HEK293 (cell line): ENCODE results near the gene SH2D1A.

Experiments
- CTCF ChIA-PET: fragments of 350-600 bp; formaldehyde crosslinking; extraction: SDS; loops from one replicate; lab custom pipeline; 2021; ENCODE audit warnings: antibody characterized with exemption; lab: Yijun Ruan, JAX
- POLR2A ChIA-PET: fragments of 300-600 bp; formaldehyde crosslinking; extraction: SDS; loops from one replicate; lab custom pipeline; 2020; ENCODE audit warnings: antibody characterized with exemption, inconsistent platforms; lab: Yijun Ruan, JAX
- H3K27ac ChIP-seq: fragments of 200-500 bp; sonication (Bioruptor generic); 2 replicates; pipeline ENCODE4 v1.5.1; 2014; ENCODE audit warnings: low read depth, low read length, control low read depth, inconsistent platforms; ENCODE audit errors: extremely low read depth
- H3K36me3 ChIP-seq, 2 experiments: fragments of 200-500 bp in 1 of 2; sonication (Bioruptor generic) in 1 of 2; 1 replicate in 1 of 2; 2 replicates in 1 of 2; pipeline ENCODE4 v1.5.1; 2014 to 2017; ENCODE audit warnings: inconsistent platforms in 2 of 2, low read length in 2 of 2; ENCODE audit not compliant: control insufficient read depth in 2 of 2, insufficient read depth in 1 of 2
- H3K4me1 ChIP-seq: fragments of 200-500 bp; sonication (Bioruptor generic); 2 replicates; pipeline ENCODE4 v1.5.1; 2014; ENCODE audit warnings: mild to moderate bottlenecking, low read length, inconsistent platforms; ENCODE audit not compliant: control insufficient read depth, insufficient read depth
- H3K4me3 ChIP-seq: 2 replicates; pipeline ENCODE4 v1.5.1; 2011; ENCODE audit warnings: low read depth, mild to moderate bottlenecking, control low read depth, low read length, moderate library complexity
- H3K9me3 ChIP-seq: fragments of 200-500 bp; sonication (Bioruptor generic); 2 replicates; pipeline ENCODE4 v1.5.1; 2014; ENCODE audit warnings: low read depth, low read length, inconsistent platforms; ENCODE audit not compliant: control insufficient read depth, insufficient read depth
- GLI4 ChIP-seq: fragments of 450-650 bp; formaldehyde crosslinking; IDR thresholded peaks from 2 replicates; pipeline ENCODE4 v1.5.1; 2016; ENCODE audit warnings: missing biosample characterization, missing genetic modification characterization
- GLIS1 ChIP-seq: fragments of 450-650 bp; formaldehyde crosslinking; IDR thresholded peaks from 2 replicates; pipeline ENCODE4 v1.5.1; 2016; ENCODE audit warnings: missing biosample characterization, missing genetic modification characterization
- MYNN ChIP-seq: fragments of 450-650 bp; formaldehyde crosslinking; IDR thresholded peaks from 2 replicates; pipeline ENCODE4 v1.5.1; 2016; ENCODE audit warnings: missing biosample characterization, missing genetic modification characterization, borderline replicate concordance
- ZNF121 ChIP-seq: fragments of 450-650 bp; formaldehyde crosslinking; IDR thresholded peaks from 2 replicates; pipeline ENCODE4 v1.5.1; 2016; ENCODE audit warnings: missing biosample characterization, missing genetic modification characterization
- ZNF174 ChIP-seq: fragments of 450-650 bp; formaldehyde crosslinking; IDR thresholded peaks from 2 replicates; pipeline ENCODE4 v1.5.0; 2017; ENCODE audit warnings: missing biosample characterization, mild to moderate bottlenecking, missing genetic modification characterization
- ZNF184 ChIP-seq: fragments of 450-650 bp; IDR thresholded peaks from 2 replicates; pipeline ENCODE4 v1.5.1; 2018; ENCODE audit warnings: missing biosample characterization, mild to moderate bottlenecking, missing genetic modification characterization
- ZNF248 ChIP-seq: fragments of 450-650 bp; formaldehyde crosslinking; IDR thresholded peaks from 2 replicates; pipeline ENCODE4 v1.5.1; 2017; ENCODE audit warnings: missing biosample characterization, missing genetic modification characterization
- ZNF433 ChIP-seq: fragments of 450-650 bp; formaldehyde crosslinking; IDR thresholded peaks from 2 replicates; pipeline ENCODE4 v1.5.1; 2016; ENCODE audit warnings: missing biosample characterization, missing genetic modification characterization, low read depth
- ZNF48 ChIP-seq: fragments of 450-650 bp; formaldehyde crosslinking; IDR thresholded peaks from 2 replicates; pipeline ENCODE4 v1.5.1; 2016; ENCODE audit warnings: missing biosample characterization, missing genetic modification characterization
- ZNF530 ChIP-seq: fragments of 450-650 bp; formaldehyde crosslinking; IDR thresholded peaks from 2 replicates; pipeline ENCODE4 v1.5.1; 2016; ENCODE audit warnings: low read depth, missing biosample characterization, missing genetic modification characterization
- ZNF670 ChIP-seq: fragments of 450-650 bp; formaldehyde crosslinking; IDR thresholded peaks from 2 replicates; pipeline ENCODE4 v1.5.1; 2016; ENCODE audit warnings: missing biosample characterization, missing genetic modification characterization, low read depth
- ZNF777 ChIP-seq: fragments of 450-650 bp; formaldehyde crosslinking; IDR thresholded peaks from 2 replicates; pipeline ENCODE4 v1.5.1; 2017; ENCODE audit warnings: missing biosample characterization, missing genetic modification characterization, borderline replicate concordance
- ZNF792 ChIP-seq: fragments of 450-650 bp; formaldehyde crosslinking; IDR thresholded peaks from 2 replicates; pipeline ENCODE4 v1.5.1; 2016; ENCODE audit warnings: missing biosample characterization, missing genetic modification characterization
- ZSCAN16 ChIP-seq: fragments of 450-650 bp; formaldehyde crosslinking; IDR thresholded peaks from 2 replicates; pipeline ENCODE4 v1.5.1; 2016; ENCODE audit warnings: missing biosample characterization, missing genetic modification characterization
- TF ChIP-seq, protein P1 (sequence below): fragments of 450-650 bp; formaldehyde crosslinking; IDR thresholded peaks from 2 replicates; pipeline ENCODE4 v1.5.1; 2016; ENCODE audit warnings: missing biosample characterization, missing genetic modification characterization, borderline replicate concordance
- TF ChIP-seq, protein P2 (sequence below): fragments of 450-650 bp; formaldehyde crosslinking; IDR thresholded peaks from 2 replicates; pipeline ENCODE4; 2016; ENCODE audit warnings: missing biosample characterization, missing genetic modification characterization
- TF ChIP-seq, protein P3 (sequence below): fragments of 450-650 bp; formaldehyde crosslinking; IDR thresholded peaks from 2 replicates; pipeline ENCODE4 v1.5.1; 2016; ENCODE audit warnings: missing biosample characterization, missing genetic modification characterization
- TF ChIP-seq, protein P4 (sequence below): fragments of 450-650 bp; formaldehyde crosslinking; optimal IDR thresholded peaks from 2 replicates; pipeline ENCODE3; 2016; ENCODE audit warnings: missing biosample characterization, mild to moderate bottlenecking, missing genetic modification characterization
- TF ChIP-seq, protein P5 (sequence below): fragments of 450-650 bp; formaldehyde crosslinking; IDR thresholded peaks from 2 replicates; pipeline ENCODE4 v1.5.0; 2017; ENCODE audit warnings: missing biosample characterization, missing genetic modification characterization, borderline replicate concordance

SH2D1A gene

DNA sequence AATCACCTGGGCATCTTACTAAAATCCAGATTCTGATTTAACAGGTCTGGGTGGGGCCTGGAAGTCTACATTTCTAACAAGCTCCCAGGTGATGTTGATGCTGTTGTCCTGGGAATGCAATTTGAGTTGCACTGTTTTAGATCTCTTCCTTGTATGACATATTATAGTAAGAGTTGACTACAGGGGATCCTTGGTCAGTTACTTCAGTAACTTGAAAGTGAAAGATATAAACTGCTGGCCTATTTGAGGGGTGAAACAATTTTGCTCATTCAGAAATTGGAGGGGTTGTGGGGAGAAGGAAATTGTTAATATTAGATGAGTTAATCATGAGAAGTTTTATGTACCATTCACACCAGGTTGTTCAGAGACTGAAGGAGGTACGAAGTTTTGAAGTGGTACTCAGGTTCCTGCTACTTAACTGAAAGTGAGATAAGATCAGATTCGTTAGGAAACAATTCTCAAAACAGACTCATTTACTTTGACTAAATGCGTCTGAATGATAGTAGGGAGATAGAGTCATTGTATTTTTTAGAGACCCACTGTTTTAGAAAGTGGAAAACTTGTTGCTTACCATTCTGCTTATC lies 12.5 kb downstream of the SH2D1A start:
- H3K4me3 ChIP-seq: no peak overlapping the region
- CTCF ChIA-PET: no interaction called here

More for the DNA sequence above, 12.5 kb downstream of the SH2D1A start:
- POLR2A ChIA-PET: no interaction called here
- Histone ChIP-seq H3K9me3 (no peaks in the 10 kb centered on the region), H3K27ac (no peak overlapping the region), H3K4me1 (no peaks in the 10 kb centered on the region), H3K36me3 (no peaks in the 10 kb centered on the region)
- TF ChIP-seq, protein P1, sequence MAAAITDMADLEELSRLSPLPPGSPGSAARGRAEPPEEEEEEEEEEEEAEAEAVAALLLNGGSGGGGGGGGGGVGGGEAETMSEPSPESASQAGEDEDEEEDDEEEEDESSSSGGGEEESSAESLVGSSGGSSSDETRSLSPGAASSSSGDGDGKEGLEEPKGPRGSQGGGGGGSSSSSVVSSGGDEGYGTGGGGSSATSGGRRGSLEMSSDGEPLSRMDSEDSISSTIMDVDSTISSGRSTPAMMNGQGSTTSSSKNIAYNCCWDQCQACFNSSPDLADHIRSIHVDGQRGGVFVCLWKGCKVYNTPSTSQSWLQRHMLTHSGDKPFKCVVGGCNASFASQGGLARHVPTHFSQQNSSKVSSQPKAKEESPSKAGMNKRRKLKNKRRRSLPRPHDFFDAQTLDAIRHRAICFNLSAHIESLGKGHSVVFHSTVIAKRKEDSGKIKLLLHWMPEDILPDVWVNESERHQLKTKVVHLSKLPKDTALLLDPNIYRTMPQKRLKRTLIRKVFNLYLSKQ (tag by site-specific recombination): no peak
- TF ChIP-seq ZNF121 (no peak), ZNF248 (tag by site-specific recombination) (no peak), GLI4 (tag by site-specific recombination) (no peak), ZNF530 (tag by site-specific recombination) (no peak), ZNF184 (no peak), ZNF670 (tag by site-specific recombination) (no peak), ZNF777 (no peak), MYNN (tag by site-specific recombination) (no peak), ZNF792 (tag by site-specific recombination) (no peak), ZNF174 (no peak), ZNF48 (tag by site-specific recombination) (no peak), ZSCAN16 (no peak), ZNF433 (tag by site-specific recombination) (no peak), GLIS1 (no peak)
- TF ChIP-seq, protein P2, sequence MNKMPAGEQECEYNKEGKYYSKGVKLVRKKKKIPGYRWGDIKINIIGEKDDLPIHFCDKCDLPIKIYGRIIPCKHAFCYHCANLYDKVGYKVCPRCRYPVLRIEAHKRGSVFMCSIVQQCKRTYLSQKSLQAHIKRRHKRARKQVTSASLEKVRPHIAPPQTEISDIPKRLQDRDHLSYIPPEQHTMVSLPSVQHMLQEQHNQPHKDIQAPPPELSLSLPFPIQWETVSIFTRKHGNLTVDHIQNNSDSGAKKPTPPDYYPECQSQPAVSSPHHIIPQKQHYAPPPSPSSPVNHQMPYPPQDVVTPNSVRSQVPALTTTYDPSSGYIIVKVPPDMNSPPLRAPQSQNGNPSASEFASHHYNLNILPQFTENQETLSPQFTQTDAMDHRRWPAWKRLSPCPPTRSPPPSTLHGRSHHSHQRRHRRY (tag by site-specific recombination): no peak
- TF ChIP-seq, protein P3, sequence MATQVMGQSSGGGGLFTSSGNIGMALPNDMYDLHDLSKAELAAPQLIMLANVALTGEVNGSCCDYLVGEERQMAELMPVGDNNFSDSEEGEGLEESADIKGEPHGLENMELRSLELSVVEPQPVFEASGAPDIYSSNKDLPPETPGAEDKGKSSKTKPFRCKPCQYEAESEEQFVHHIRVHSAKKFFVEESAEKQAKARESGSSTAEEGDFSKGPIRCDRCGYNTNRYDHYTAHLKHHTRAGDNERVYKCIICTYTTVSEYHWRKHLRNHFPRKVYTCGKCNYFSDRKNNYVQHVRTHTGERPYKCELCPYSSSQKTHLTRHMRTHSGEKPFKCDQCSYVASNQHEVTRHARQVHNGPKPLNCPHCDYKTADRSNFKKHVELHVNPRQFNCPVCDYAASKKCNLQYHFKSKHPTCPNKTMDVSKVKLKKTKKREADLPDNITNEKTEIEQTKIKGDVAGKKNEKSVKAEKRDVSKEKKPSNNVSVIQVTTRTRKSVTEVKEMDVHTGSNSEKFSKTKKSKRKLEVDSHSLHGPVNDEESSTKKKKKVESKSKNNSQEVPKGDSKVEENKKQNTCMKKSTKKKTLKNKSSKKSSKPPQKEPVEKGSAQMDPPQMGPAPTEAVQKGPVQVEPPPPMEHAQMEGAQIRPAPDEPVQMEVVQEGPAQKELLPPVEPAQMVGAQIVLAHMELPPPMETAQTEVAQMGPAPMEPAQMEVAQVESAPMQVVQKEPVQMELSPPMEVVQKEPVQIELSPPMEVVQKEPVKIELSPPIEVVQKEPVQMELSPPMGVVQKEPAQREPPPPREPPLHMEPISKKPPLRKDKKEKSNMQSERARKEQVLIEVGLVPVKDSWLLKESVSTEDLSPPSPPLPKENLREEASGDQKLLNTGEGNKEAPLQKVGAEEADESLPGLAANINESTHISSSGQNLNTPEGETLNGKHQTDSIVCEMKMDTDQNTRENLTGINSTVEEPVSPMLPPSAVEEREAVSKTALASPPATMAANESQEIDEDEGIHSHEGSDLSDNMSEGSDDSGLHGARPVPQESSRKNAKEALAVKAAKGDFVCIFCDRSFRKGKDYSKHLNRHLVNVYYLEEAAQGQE (tag by site-specific recombination): no peak
- TF ChIP-seq, protein P4, sequence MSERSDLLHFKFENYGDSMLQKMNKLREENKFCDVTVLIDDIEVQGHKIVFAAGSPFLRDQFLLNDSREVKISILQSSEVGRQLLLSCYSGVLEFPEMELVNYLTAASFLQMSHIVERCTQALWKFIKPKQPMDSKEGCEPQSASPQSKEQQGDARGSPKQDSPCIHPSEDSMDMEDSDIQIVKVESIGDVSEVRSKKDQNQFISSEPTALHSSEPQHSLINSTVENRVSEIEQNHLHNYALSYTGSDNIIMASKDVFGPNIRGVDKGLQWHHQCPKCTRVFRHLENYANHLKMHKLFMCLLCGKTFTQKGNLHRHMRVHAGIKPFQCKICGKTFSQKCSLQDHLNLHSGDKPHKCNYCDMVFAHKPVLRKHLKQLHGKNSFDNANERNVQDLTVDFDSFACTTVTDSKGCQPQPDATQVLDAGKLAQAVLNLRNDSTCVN: no peak
- TF ChIP-seq, protein P5, sequence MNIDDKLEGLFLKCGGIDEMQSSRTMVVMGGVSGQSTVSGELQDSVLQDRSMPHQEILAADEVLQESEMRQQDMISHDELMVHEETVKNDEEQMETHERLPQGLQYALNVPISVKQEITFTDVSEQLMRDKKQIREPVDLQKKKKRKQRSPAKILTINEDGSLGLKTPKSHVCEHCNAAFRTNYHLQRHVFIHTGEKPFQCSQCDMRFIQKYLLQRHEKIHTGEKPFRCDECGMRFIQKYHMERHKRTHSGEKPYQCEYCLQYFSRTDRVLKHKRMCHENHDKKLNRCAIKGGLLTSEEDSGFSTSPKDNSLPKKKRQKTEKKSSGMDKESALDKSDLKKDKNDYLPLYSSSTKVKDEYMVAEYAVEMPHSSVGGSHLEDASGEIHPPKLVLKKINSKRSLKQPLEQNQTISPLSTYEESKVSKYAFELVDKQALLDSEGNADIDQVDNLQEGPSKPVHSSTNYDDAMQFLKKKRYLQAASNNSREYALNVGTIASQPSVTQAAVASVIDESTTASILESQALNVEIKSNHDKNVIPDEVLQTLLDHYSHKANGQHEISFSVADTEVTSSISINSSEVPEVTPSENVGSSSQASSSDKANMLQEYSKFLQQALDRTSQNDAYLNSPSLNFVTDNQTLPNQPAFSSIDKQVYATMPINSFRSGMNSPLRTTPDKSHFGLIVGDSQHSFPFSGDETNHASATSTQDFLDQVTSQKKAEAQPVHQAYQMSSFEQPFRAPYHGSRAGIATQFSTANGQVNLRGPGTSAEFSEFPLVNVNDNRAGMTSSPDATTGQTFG (tag by site-specific recombination): no peak
